Activated gamma-delta T cell treated with Interleukin-2 at 50 U/mL for 16 hours (primary cell): ENCODE data around the gene FOXJ3.

ENCODE experiments used
- DNase-seq: peaks from one replicate; pipeline ENCODE4 v3.0.0-alpha.2; 2020

FOXJ3 gene

GRCh38 chr1:42333662-42334239, 1.3 kb downstream of the FOXJ3 start:
- DNase-seq: no peak

GRCh38 chr1:42332877-42333276, 2.2 kb downstream of the FOXJ3 start:
- DNase-seq: no peak

GRCh38 chr1:42330215-42330614, 4.8 kb downstream of the FOXJ3 start:
- no peak for DNase-seq

GRCh38 chr1:42328916-42329496, 6.0 kb downstream of the FOXJ3 start:
- DNase-seq: no peak

GRCh38 chr1:42328047-42328625, 6.9 kb downstream of the FOXJ3 start:
- no peak for DNase-seq

GRCh38 chr1:42325014-42325402, 10.0 kb downstream of the FOXJ3 start:
- DNase-seq: no peak

GRCh38 chr1:42324398-42325013, 10.5 kb downstream of the FOXJ3 start:
- no peak for DNase-seq

GRCh38 chr1:42323551-42323950, 11.5 kb downstream of the FOXJ3 start:
- DNase-seq: no peak

- no peak for DNase-seq
Observed at GRCh38 chr1:42322577-42322976, 12.5 kb downstream of the FOXJ3 start.

- DNase-seq: no peak
Observed at GRCh38 chr1:42321731-42322130, 13.3 kb downstream of the FOXJ3 start.

GRCh38 chr1:42320708-42321107, 14.3 kb downstream of the FOXJ3 start:
- DNase-seq: no peak

GRCh38 chr1:42319871-42320484, 15.1 kb downstream of the FOXJ3 start:
- DNase-seq: peak; percentile 58

GRCh38 chr1:42319128-42319851, 15.7 kb downstream of the FOXJ3 start:
- peak; percentile 21 for DNase-seq

- no peak for DNase-seq
Observed at GRCh38 chr1:42318601-42319000, 16.4 kb downstream of the FOXJ3 start.

GRCh38 chr1:42317308-42317707, 17.7 kb downstream of the FOXJ3 start:
- no peak for DNase-seq

- no peak for DNase-seq
Observed at GRCh38 chr1:42316292-42316691, 18.7 kb downstream of the FOXJ3 start.

- DNase-seq: no peak
Observed at GRCh38 chr1:42315500-42315899, 19.5 kb downstream of the FOXJ3 start.

- DNase-seq: no peak
Observed at GRCh38 chr1:42313970-42314369, 21.1 kb downstream of the FOXJ3 start.

- no peak for DNase-seq
Observed at GRCh38 chr1:42312576-42313212, 22.3 kb downstream of the FOXJ3 start.

GRCh38 chr1:42311897-42312296, 23.1 kb downstream of the FOXJ3 start:
- no peak for DNase-seq

- DNase-seq: no peak
Observed at GRCh38 chr1:42311138-42311537, 23.9 kb downstream of the FOXJ3 start.

- DNase-seq: no peak
Observed at GRCh38 chr1:42306977-42307376, 28.1 kb downstream of the FOXJ3 start.

GRCh38 chr1:42305639-42306038, 29.4 kb downstream of the FOXJ3 start:
- no peak for DNase-seq
